ENCODE data around the gene ATF6B. TPM values are rescaled to one million over a fixed set of nuclear protein-coding genes. Genes with fewer than 3 reads are reported as not detected.

ATF6B gene
- total RNA-seq, 4 donors from 2014 or later = 27.3 to 45.4 (median 30.0) TPM

- H3K4me1 ChIP-seq = peaks cover 5 to 68% (median 51%) of the 10 kb centered on the region in 3 donors
- 59 to 76% methylated on average over 6 to 8 of the region's 8 CpGs for WGBS, 2 donors
These were observed 13.2 kb downstream of the ATF6B start for GRCh38 chr6:32114796-32115195.

GRCh38 chr6:32113386-32114352, 14.4 kb downstream of the ATF6B start:
- no peak for DNase-seq
- peaks cover 13 to 45% (median 28%) of the 10 kb centered on the region in 3 donors for H3K36me3 ChIP-seq
- no peak for TF ChIP-seq POLR2A (IDR thresholded peaks at IDR 0.05)
- TF ChIP-seq, protein P1, sequence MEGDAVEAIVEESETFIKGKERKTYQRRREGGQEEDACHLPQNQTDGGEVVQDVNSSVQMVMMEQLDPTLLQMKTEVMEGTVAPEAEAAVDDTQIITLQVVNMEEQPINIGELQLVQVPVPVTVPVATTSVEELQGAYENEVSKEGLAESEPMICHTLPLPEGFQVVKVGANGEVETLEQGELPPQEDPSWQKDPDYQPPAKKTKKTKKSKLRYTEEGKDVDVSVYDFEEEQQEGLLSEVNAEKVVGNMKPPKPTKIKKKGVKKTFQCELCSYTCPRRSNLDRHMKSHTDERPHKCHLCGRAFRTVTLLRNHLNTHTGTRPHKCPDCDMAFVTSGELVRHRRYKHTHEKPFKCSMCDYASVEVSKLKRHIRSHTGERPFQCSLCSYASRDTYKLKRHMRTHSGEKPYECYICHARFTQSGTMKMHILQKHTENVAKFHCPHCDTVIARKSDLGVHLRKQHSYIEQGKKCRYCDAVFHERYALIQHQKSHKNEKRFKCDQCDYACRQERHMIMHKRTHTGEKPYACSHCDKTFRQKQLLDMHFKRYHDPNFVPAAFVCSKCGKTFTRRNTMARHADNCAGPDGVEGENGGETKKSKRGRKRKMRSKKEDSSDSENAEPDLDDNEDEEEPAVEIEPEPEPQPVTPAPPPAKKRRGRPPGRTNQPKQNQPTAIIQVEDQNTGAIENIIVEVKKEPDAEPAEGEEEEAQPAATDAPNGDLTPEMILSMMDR (IDR thresholded peaks at IDR 0.05) = peak in 2 of 6 experiments; percentile 11 to 19
- WGBS, 2 donors = 61 to 72% methylated on average over 9 of the region's 9 CpGs
- H3K27me3 ChIP-seq = peaks cover 0 to 5% (median 0%) of the 10 kb centered on the region in 4 donors
- peaks cover 14 to 68% (median 43%) of the 10 kb centered on the region in 3 donors for H3K4me1 ChIP-seq
- H3K4me3 ChIP-seq = no peak overlapping the region
- H3K9me3 ChIP-seq = no peaks in the 10 kb centered on the region
- intact Hi-C loops (cut with DNase I) = no loop called here
- H3K27ac ChIP-seq = peak overlapping the region; percentile 26 to 88 (median 85)

More at GRCh38 chr6:32114796-32115195, 13.2 kb downstream of the ATF6B start:
- H3K27me3 ChIP-seq = no peaks in the 10 kb centered on the region
- TF ChIP-seq, protein P1 (IDR thresholded peaks at IDR 0.05) = no peak
- no peak for TF ChIP-seq POLR2A (IDR thresholded peaks at IDR 0.05)
- no peak overlapping the region for H3K4me3 ChIP-seq
- H3K36me3 ChIP-seq = peaks cover 17 to 56% (median 34%) of the 10 kb centered on the region in 3 donors
- intact Hi-C loops (cut with DNase I) = no loop called here
- no peaks in the 10 kb centered on the region for H3K9me3 ChIP-seq
- DNase-seq = no peak
- H3K27ac ChIP-seq = peak overlapping the region; percentile 26 to 88 (median 85)

- peaks cover 25 to 76% (median 54%) of the 10 kb centered on the region in 3 donors for H3K4me1 ChIP-seq
- peaks cover 0 to 6% (median 0%) of the 10 kb centered on the region in 4 donors for H3K27me3 ChIP-seq
- 46 to 57% methylated on average over 9 of the region's 9 CpGs for WGBS, 2 donors
- no peak overlapping the region for H3K4me3 ChIP-seq
- intact Hi-C loops (cut with DNase I) = no loop called here
- H3K36me3 ChIP-seq = peaks cover 6 to 34% (median 19%) of the 10 kb centered on the region in 3 donors
- peak overlapping the region; percentile 24 to 89 (median 85) for H3K27ac ChIP-seq
- TF ChIP-seq, protein P1 (IDR thresholded peaks at IDR 0.05) = no peak
- TF ChIP-seq POLR2A (IDR thresholded peaks at IDR 0.05) = no peak
- H3K9me3 ChIP-seq = no peaks in the 10 kb centered on the region
- no peak for DNase-seq
These were observed 15.5 kb downstream of the ATF6B start for GRCh38 chr6:32112431-32112980.

GRCh38 chr6:32111424-32112066, 16.5 kb downstream of the ATF6B start:
- TF ChIP-seq, protein P1 (IDR thresholded peaks at IDR 0.05) = no peak
- TF ChIP-seq POLR2A (IDR thresholded peaks at IDR 0.05) = no peak
- Histone ChIP-seq H3K9me3 (no peaks in the 10 kb centered on the region), H3K27ac (peak overlapping the region; percentile 3 to 89 (median 85)), H3K4me3 (no peak overlapping the region), H3K36me3 (peaks cover 0 to 24% (median 11%) of the 10 kb centered on the region in 3 donors), H3K4me1 (peaks cover 29 to 86% (median 60%) of the 10 kb centered on the region in 3 donors), H3K27me3 (peaks cover 0 to 6% (median 0%) of the 10 kb centered on the region in 4 donors)
- DNase-seq = no peak
- 53 to 65% methylated on average over 7 of the region's 7 CpGs for WGBS, 2 donors
- intact Hi-C loops (cut with DNase I) = no loop called here

Measured in esophagus squamous epithelium (tissue), 5 donors.